ENCODE results near the gene NUP62.

GRCh38 chr19:49940482-49940791 lies 11.1 kb upstream of the NUP62 start:
- TF ChIP-seq, protein P1, sequence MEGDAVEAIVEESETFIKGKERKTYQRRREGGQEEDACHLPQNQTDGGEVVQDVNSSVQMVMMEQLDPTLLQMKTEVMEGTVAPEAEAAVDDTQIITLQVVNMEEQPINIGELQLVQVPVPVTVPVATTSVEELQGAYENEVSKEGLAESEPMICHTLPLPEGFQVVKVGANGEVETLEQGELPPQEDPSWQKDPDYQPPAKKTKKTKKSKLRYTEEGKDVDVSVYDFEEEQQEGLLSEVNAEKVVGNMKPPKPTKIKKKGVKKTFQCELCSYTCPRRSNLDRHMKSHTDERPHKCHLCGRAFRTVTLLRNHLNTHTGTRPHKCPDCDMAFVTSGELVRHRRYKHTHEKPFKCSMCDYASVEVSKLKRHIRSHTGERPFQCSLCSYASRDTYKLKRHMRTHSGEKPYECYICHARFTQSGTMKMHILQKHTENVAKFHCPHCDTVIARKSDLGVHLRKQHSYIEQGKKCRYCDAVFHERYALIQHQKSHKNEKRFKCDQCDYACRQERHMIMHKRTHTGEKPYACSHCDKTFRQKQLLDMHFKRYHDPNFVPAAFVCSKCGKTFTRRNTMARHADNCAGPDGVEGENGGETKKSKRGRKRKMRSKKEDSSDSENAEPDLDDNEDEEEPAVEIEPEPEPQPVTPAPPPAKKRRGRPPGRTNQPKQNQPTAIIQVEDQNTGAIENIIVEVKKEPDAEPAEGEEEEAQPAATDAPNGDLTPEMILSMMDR (IDR thresholded peaks at IDR 0.05): no peak
- TF ChIP-seq POLR2AphosphoS5 (IDR thresholded peaks at IDR 0.05): no peak
- no peak for TF ChIP-seq POLR2A (IDR thresholded peaks at IDR 0.05)

All from prostate gland (tissue), 2 donors.